ENCODE data around the gene GDE1.
A peak's percentile ranks its signal among the peaks of the same experiment; 100 is the strongest.

The GDE1 gene

GRCh38 chr16:19523559-19524355, 1.9 kb upstream of the GDE1 start, which contains the start of gene CCP110:
TSS of gene CCP110 (plus strand) at chr16:19523942. CDS start at chr16:19527882, 3,940 bp downstream.
- peak; percentile 97 for DNase-seq

GRCh38 chr16:19523184-19523558, 1.3 kb upstream of the GDE1 start:
- DNase-seq = no peak

DNA sequence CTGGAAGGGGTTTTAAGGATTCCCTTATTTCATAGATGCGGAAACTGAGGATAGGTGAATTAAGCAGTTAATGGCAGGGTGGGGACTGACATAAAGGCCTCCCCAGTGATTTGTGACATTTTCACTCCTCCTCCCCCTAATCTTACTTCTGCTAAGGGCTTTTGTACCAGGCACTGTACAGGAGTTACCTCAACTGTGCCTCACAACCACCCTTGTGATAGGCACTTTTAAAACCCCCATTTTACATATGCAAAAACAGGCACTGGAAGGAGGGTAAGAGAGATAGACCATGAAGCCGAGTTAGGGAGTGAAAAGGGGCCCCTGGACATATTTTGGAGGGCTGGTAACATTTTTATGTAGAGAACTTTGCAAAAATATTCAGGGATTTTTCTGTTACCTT, 862 bp upstream of the GDE1 start:
- no peak for DNase-seq

DNA sequence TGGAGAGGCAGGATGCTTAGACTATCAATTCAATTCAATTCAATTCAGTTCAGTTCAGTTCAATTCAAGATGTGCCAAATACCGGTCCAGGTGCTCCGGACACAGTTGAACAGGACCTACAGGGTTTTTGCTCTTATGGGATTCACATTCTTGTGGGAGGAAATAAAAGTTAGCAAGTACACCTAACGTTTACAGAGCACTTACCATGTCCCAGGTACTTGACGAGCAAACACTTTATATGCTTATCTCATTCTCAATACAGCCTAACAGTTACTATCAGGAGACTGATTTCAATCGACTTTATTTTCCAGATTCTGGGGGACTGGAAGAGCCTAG, 467 bp upstream of the GDE1 start:
- no peak for DNase-seq

DNA sequence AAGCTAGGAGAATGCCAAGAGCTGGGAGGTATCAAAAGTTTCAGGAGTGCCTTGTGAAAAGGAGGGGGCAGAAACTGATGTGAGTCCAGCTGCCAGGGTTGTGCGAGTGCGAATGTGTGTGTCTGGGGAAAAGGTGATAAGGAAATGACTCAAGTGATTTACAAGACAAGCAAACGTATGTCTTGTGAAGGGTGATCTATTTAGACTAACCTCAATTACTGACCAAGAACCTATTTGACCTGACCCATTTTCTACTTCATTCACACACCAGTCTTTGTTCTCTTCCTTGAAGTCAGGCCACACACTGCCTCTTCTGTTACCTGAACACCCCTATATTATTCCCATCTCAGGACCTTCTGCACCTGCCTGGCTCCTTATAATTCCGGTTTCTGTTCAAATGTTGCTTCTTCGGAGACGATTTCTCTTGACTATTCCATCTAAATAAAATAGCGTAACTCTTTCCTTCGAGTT, 1.0 kb downstream of the GDE1 start:
- no peak for DNase-seq

GRCh38 chr16:19518388-19518787, 3.5 kb downstream of the GDE1 start:
- DNase-seq = no peak

- DNase-seq = no peak
Measured at GRCh38 chr16:19517424-19518089, 4.3 kb downstream of the GDE1 start.

DNA sequence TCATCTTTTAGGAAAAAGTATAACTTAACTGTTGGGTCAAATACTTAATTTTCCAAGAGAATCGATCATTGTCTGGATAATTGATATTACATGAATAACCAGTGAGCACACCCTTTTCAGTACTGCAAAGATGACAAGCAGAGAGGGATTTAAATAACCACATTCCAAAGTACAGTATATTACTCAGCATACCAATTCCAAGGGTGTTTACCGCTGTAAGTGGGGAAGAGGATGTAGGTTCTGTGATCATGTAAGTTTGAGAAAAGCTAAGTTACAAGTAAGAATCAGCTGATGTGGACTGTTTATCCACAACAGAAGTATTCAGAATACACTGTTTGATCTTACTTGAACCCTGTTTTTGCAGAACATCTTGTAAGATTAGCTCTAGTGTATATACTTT, 6.1 kb downstream of the GDE1 start:
- DNase-seq = no peak

DNA sequence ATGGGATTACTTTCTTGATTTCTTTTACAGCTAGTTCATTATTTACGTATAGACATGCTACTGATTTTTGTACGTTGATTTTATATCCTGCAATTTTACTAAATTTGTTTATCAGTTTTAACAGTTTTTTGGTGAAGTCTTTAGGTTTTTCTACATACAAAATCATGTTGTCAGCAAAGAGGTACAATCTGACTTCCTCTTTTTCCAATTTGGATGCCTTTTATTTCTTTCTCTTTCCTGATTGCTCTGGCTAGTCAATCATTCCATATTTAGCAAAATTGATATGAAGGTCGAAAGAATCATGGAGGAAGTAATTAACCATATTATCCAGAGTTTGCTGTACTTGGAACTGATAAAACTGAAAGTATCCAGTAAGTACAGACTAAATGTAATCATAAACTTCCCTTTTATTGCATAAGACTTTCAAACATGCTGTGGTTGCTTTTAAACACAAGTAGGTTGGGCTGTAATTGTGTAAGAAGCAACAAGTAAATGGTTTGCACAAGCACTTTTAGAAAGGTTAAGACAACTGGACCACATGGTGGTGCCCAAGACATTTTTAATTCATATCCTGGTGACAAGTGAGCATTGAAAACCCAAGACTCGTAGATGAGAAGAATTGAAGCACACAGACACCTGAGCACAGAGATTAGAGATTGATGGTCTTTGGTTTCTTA, 8.4 kb downstream of the GDE1 start:
- DNase-seq = no peak

GRCh38 chr16:19512297-19512696, 9.6 kb downstream of the GDE1 start:
- no peak for DNase-seq

- DNase-seq = no peak
Measured at GRCh38 chr16:19507867-19508266, 14.0 kb downstream of the GDE1 start.

DNA sequence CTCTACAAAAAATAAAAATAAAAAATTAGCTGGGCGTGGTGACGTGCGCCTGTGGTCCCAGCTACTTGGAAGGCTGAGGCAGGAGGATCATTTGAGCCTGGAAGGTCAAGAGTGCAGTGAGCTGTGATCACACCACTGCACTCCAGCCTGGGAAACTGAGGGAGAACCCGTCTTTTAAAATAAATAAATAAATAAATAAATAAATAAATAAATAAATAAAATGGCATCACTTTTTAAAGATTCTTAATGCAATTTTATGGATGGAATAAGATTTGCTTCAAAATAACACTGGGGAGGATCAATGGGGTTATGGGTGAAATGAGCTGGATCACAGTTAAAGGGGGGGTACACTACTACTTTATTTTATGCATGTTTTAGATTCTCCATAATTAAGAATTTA, 14.9 kb downstream of the GDE1 start:
- DNase-seq = no peak

DNA sequence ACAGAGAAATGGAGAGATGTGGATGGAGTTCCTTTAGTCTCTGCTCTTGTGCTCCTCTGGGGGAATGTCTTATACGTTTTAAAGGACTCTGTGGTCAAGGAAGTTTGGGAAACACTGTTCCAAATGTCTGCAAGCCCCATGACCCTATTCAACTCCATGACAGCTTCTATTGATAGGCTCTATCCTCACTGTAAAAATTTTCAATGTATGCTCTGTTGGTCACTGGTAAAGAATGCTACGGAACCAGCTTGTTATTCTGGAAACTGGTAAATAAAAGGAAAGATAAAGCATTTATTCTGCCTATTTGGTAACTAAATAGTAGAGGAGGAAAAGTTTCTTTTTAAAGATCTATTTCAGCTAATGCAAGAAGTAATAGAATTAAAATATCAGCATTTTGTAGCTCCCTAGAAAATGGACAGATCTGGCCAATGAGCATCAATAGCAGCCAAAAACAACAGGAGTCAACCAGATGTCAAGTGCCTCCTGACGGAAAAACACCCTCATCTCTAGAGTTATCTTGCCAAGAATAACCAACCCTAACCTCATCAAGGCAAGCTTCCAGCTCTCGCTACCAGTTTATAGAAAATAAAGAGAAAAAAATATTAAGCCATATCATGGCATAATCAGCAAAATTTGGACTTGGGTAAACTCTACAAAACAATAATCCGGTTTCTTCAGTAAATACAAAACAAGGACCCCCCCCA, 16.1 kb downstream of the GDE1 start:
- no peak for DNase-seq

DNA sequence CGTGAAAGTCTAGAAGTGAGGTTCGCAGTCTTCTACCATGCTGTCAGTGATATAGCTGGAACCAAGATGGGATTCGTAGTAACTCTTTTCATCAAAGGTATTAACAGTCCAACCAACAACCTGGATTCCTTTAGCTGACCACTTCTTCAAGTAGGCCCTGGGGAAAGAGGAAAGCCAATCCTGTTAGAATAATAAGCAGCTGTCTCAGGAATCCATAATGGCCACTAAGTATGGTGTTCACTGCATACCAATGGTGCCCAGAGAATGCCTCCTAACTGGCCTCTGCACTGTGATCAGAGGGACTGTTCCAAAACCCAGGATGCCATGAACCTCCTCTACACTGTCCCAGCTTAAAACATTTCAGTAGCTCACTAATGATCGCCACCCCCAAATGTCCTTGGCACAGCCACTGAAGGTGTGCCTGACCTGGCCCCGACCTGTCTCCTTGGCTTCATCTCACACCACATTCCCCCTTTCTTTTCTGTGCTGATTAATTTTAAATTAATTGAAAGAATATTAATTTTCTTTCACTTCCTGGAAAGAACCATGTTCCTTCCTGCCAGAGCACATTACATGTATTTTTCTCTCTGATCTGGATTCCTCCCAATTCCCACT, 18.3 kb downstream of the GDE1 start:
- DNase-seq = no peak

GRCh38 chr16:19502395-19503131, 19.3 kb downstream of the GDE1 start:
- DNase-seq = peak; percentile 55

DNA sequence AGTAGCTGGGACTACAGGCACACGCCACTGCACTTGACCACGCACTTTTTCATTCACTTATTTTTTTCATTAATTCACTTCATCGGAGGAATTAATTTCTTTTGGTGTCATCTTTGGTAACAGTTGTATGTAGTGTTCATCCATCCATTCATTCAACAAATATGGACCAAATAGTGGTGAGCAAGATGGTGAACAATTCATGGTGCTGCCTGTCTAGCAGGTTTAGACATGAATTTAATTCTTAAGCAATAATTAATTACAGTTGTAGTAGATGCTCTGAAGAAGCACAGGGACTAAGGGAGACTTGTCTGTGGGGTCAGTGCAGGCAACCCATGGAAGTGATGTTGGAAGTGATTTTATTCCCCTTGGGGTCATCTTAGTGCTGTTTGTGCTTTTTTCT, 22.4 kb downstream of the GDE1 start:
- DNase-seq = no peak

GRCh38 chr16:19499006-19499405, 22.9 kb downstream of the GDE1 start:
- DNase-seq = no peak

- no peak for DNase-seq
Measured at GRCh38 chr16:19497176-19497575, 24.7 kb downstream of the GDE1 start.

DNA sequence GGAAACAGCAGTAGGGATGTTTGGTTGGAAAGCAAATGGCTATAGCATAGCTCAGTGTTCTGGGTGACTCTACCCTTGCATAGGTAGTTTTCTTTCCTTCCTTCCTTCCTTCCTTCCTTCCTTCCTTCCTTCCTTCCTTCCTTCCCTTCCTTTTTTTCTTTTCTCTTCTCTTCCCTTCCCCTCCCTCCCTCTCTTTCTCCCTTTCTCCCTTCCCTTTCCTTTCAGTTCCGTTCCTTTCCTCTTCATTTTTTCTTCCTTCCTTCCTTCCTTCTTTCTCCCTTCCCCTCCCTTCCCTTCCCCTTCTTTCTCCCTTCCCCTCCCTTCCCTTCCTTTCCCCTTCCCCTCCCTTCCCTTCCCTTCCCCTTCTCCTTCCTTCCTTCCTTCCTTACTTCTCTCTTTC, 31.3 kb downstream of the GDE1 start:
- DNase-seq = no peak

GRCh38 chr16:19488213-19488640, 33.7 kb downstream of the GDE1 start:
- no peak for DNase-seq

DNA sequence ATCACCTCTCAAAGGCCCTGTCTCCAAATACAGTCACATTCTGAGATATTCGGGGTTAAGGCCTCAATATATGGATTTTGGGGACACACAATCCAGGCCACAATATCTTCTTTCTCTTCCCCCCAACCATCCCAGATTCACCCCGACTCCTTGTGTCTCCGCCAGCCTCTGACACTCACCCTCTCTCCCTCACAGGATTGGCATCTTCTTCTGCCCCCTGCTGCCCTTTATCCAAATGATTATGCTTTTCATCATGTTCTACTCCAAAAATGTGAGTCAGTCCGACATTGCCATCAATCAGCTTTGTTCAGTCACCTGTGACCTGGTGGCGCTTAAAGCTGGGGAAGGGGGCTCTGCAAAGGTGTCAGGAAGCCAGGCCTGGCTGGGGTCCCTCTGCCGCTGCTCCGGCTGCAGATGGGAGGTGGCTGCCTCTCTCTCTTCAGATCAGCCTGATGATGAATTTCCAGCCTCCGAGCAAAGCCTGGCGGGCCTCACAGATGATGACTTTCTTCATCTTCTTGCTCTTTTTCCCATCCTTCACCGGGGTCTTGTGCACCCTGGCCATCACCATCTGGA, 35.1 kb downstream of the GDE1 start:
- no peak for DNase-seq

DNA sequence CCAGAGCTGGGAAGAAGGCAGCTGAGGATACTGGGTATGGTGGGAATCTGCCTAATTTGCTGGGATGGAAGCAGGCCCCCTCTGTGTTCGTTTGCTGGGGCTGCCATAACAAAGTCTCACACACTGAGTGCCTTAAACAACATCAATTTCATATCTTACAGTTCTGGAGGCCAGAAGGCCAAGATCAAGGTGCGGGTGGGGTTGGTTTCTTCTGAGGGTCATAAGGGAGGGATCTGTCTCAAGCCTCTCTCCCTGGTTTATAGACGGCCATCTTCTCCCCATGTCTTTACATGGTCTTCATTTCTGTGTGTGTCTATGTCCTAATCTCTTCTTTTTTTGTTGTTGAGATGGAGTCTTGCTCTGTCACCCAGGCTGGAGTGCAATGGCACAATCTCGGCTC, 35.8 kb downstream of the GDE1 start:
- DNase-seq = no peak

All from COR-L47 (cell line).